Urothelium cell line (cell line): Measurements from ENCODE around the gene ARSG.
A peak's percentile ranks its signal among the peaks of the same experiment; 100 is the strongest.
"Not testable (repeated sequence)": the region's sequence is repeated elsewhere in the genome, so short reads cannot be mapped to it uniquely, and the experiment has no call there.

ENCODE experiments used
- DNase-seq: peaks from one replicate; pipeline ENCODE4 v3.0.0; 2011; ENCODE audit warnings: low spot score, mixed read lengths
- FAIRE-seq: peaks from 2 replicates; lab custom pipeline; 2011; peaks lifted over from hg19 to GRCh38; lab: Jason Lieb, UNC

The ARSG gene

GRCh38 chr17:68365469-68365868 lies 74.2 kb downstream of the ARSG start:
- FAIRE-seq (peak; percentile 81), DNase-seq (no peak)

GRCh38 chr17:68368387-68368786 lies 77.1 kb downstream of the ARSG start:
- FAIRE-seq (no peak), DNase-seq (no peak)

GRCh38 chr17:68375566-68375965 lies 84.3 kb downstream of the ARSG start:
- no peak for DNase-seq
- FAIRE-seq: no peak

GRCh38 chr17:68376178-68376577 lies 84.9 kb downstream of the ARSG start:
- FAIRE-seq, DNase-seq: not testable (repeated sequence)

- FAIRE-seq: no peak
Observed at GRCh38 chr17:68377771-68378267, 86.5 kb downstream of the ARSG start.

GRCh38 chr17:68378268-68379176 lies 87.2 kb downstream of the ARSG start:
- FAIRE-seq (no peak), DNase-seq (peak; percentile 68)

More at GRCh38 chr17:68377771-68378267, 86.5 kb downstream of the ARSG start:
- no peak for DNase-seq

GRCh38 chr17:68379177-68379510 lies 87.8 kb downstream of the ARSG start:
- FAIRE-seq (no peak), DNase-seq (no peak)

- no peak for DNase-seq
Observed at GRCh38 chr17:68379692-68380677, 88.7 kb downstream of the ARSG start.

GRCh38 chr17:68381076-68381900 lies 90.0 kb downstream of the ARSG start:
- FAIRE-seq: no peak

More at GRCh38 chr17:68379692-68380677, 88.7 kb downstream of the ARSG start:
- FAIRE-seq: no peak

GRCh38 chr17:68382582-68383085 lies 91.3 kb downstream of the ARSG start:
- FAIRE-seq (no peak), DNase-seq (no peak)

More at GRCh38 chr17:68381076-68381900, 90.0 kb downstream of the ARSG start:
- peak; percentile 74 for DNase-seq

- DNase-seq (no peak), FAIRE-seq (no peak)
Observed at GRCh38 chr17:68383120-68383442, 91.8 kb downstream of the ARSG start.

- FAIRE-seq (peak; percentile 84), DNase-seq (peak; percentile 69)
Observed at GRCh38 chr17:68383443-68384321, 92.4 kb downstream of the ARSG start.

- DNase-seq (no peak), FAIRE-seq (no peak)
Observed at GRCh38 chr17:68384471-68384870, 93.2 kb downstream of the ARSG start.

GRCh38 chr17:68384941-68385340 lies 93.6 kb downstream of the ARSG start:
- FAIRE-seq (no peak), DNase-seq (no peak)

GRCh38 chr17:68385490-68386215 lies 94.4 kb downstream of the ARSG start:
- no peak for FAIRE-seq
- DNase-seq: no peak

- DNase-seq: no peak
- FAIRE-seq: no peak
Observed at GRCh38 chr17:68387435-68388218, 96.3 kb downstream of the ARSG start.

GRCh38 chr17:68389041-68389440 lies 97.7 kb downstream of the ARSG start:
- DNase-seq (no peak), FAIRE-seq (no peak)
